AG04449 (cell line): ENCODE results near the gene LPCAT3.
A peak's percentile ranks its signal among the peaks of the same experiment; 100 is the strongest.

Experiments used
- CTCF ChIA-PET: fragments of 350-600 bp; formaldehyde crosslinking; extraction: SDS; loops from one replicate; lab custom pipeline; 2021; ENCODE audit warnings: antibody characterized with exemption; lab: Yijun Ruan, JAX
- POLR2A ChIA-PET: fragments of 400-600, 350-600 bp; formaldehyde crosslinking; extraction: SDS; loops from one replicate; lab custom pipeline; 2020; ENCODE audit warnings: antibody characterized with exemption, inconsistent platforms; lab: Yijun Ruan, JAX
- DNase-seq: peaks from one replicate; pipeline ENCODE4 v3.0.0-alpha.2; 2010; ENCODE audit warnings: low read depth, low spot score
- H3K4me3 ChIP-seq: 2 replicates; pipeline ENCODE4 v1.5.1; 2011; ENCODE audit warnings: low read depth, mild to moderate bottlenecking, control low read depth, low read length
- TF ChIP-seq, protein P1 (sequence below): IDR thresholded peaks from one replicate; pipeline ENCODE4 v1.5.1; 2011; ENCODE audit warnings: mild to moderate bottlenecking, moderate library complexity, low read length, control low read depth, inconsistent platforms; ENCODE audit not compliant: insufficient read depth; ENCODE audit errors: missing control alignments

LPCAT3 gene

GRCh38 chr12:6941267-6941666 lies 77.0 kb downstream of the LPCAT3 start:
- no peak for DNase-seq
- TF ChIP-seq, protein P1, sequence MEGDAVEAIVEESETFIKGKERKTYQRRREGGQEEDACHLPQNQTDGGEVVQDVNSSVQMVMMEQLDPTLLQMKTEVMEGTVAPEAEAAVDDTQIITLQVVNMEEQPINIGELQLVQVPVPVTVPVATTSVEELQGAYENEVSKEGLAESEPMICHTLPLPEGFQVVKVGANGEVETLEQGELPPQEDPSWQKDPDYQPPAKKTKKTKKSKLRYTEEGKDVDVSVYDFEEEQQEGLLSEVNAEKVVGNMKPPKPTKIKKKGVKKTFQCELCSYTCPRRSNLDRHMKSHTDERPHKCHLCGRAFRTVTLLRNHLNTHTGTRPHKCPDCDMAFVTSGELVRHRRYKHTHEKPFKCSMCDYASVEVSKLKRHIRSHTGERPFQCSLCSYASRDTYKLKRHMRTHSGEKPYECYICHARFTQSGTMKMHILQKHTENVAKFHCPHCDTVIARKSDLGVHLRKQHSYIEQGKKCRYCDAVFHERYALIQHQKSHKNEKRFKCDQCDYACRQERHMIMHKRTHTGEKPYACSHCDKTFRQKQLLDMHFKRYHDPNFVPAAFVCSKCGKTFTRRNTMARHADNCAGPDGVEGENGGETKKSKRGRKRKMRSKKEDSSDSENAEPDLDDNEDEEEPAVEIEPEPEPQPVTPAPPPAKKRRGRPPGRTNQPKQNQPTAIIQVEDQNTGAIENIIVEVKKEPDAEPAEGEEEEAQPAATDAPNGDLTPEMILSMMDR, result no peak
- POLR2A ChIA-PET, result interaction anchor here (1.2 to 1.4 kb wide), 2 partner anchors 11 to 25 kb away, joined by 3 to 4 read pairs; no protein-coding TSS in a partner anchor
- CTCF ChIA-PET, result interaction anchor here (0.8 to 10.1 kb wide), 7 partner anchors 9 to 203 kb away, joined by 3 to 134 read pairs (median 4); no protein-coding TSS in a partner anchor
- H3K4me3 ChIP-seq, result no peak overlapping the region

- POLR2A ChIA-PET, result interaction anchor here (0.9 to 2.6 kb wide), 3 partner anchors 10 to 66 kb away, joined by 3 to 18 read pairs (median 5); partner anchors contain the start of gene SPSB2
- no peak overlapping the region for H3K4me3 ChIP-seq
- CTCF ChIA-PET, result interaction anchor here (1.2 to 10.1 kb wide), 10 partner anchors 8 to 70 kb away, joined by 3 to 134 read pairs (median 10); partner anchors contain the start of gene SPSB2
- TF ChIP-seq, protein P1, result no peak
- DNase-seq, result no peak
Observed at GRCh38 chr12:6939191-6939540, 79.1 kb downstream of the LPCAT3 start.

GRCh38 chr12:6938353-6939190 lies 79.7 kb downstream of the LPCAT3 start:
- H3K4me3 ChIP-seq, result peak overlapping the region; percentile 63
- ChIA-PET POLR2A (interaction anchor here (0.6 to 2.6 kb wide), 9 partner anchors 9 to 217 kb away, joined by 3 to 18 read pairs (median 5); partner anchors contain the start of genes PHB2, SPSB2 and TPI1), CTCF (interaction anchor here (0.7 to 10.1 kb wide), 21 partner anchors 7 to 184 kb away, joined by 3 to 134 read pairs (median 4); partner anchors contain the start of gene SPSB2)
- DNase-seq, result no peak
- TF ChIP-seq, protein P1, result no peak

DNA sequence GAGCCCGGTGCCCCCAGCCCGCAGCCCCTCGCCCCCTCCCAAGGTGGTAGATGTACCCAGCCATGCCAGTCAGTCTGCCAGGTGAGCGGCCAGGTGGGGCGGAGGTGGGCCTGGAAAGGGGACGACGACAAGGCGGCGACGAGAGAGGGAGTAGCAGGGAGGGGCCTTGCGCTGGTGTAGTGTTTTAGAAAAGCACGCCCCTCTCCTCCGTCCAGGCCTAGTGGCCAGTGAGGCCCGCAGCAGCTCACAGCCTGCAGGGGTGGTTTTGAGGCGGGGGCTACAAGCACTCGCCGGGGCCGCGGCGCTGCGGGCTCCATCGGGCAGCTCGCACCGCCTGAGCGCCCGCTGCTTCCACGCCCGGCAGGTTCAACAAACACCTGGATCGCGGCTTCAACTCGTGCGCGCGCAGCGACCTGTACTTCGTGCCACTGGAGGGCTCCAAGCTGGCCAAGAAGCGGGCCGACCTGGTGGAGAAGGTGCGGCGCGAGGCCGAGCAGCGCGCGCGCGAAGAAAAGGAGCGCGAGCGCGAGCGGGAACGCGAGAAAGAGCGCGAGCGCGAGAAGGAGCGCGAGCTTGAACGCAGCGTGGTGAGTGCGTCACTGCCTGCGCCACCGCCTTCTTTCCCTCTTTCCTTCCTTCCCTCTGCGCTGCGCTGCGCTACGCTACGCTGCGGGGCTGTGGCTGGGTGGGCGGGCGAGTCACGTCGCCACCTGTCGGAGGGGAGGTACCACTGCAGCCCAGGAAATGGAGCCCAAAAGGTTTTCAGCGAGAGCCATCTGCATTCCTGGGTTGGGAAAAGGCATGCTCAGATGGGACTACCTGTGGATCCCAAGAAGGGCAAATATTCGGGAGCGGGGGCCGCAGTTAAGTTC lies 80.6 kb downstream of the LPCAT3 start:
- CTCF ChIA-PET, result interaction anchor here (0.7 to 10.1 kb wide), 19 partner anchors 8 to 183 kb away, joined by 3 to 134 read pairs (median 4); partner anchors contain the start of gene SPSB2
- POLR2A ChIA-PET, result interaction anchor here (0.6 to 2.6 kb wide), 8 partner anchors 9 to 218 kb away, joined by 3 to 18 read pairs (median 4); partner anchors contain the start of genes PHB2, SPSB2 and TPI1
- DNase-seq, result no peak
- peak overlapping the region; percentile 63 for H3K4me3 ChIP-seq
- TF ChIP-seq, protein P1, result peak; percentile 96

GRCh38 chr12:6936636-6937480 lies 81.4 kb downstream of the LPCAT3 start:
- TF ChIP-seq, protein P1, result no peak
- POLR2A ChIA-PET, result interaction anchor here (1.1 to 2.6 kb wide), 4 partner anchors 8 to 68 kb away, joined by 6 to 18 read pairs (median 10); no protein-coding TSS in a partner anchor
- DNase-seq, result no peak
- CTCF ChIA-PET, result interaction anchor here (0.8 to 10.1 kb wide), 17 partner anchors 8 to 176 kb away, joined by 3 to 134 read pairs (median 5); partner anchors contain the start of gene SPSB2
- H3K4me3 ChIP-seq, result peak overlapping the region; percentile 63
